ENCODE results near the gene NCK2.

GRCh38 chr2:105874466-105874865 is 129.8 kb downstream of the NCK2 start:
- TF ChIP-seq, protein P1, sequence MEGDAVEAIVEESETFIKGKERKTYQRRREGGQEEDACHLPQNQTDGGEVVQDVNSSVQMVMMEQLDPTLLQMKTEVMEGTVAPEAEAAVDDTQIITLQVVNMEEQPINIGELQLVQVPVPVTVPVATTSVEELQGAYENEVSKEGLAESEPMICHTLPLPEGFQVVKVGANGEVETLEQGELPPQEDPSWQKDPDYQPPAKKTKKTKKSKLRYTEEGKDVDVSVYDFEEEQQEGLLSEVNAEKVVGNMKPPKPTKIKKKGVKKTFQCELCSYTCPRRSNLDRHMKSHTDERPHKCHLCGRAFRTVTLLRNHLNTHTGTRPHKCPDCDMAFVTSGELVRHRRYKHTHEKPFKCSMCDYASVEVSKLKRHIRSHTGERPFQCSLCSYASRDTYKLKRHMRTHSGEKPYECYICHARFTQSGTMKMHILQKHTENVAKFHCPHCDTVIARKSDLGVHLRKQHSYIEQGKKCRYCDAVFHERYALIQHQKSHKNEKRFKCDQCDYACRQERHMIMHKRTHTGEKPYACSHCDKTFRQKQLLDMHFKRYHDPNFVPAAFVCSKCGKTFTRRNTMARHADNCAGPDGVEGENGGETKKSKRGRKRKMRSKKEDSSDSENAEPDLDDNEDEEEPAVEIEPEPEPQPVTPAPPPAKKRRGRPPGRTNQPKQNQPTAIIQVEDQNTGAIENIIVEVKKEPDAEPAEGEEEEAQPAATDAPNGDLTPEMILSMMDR (IDR thresholded peaks at IDR 0.05), result no peak
- no peak for TF ChIP-seq EP300 (IDR thresholded peaks at IDR 0.05)
- no peak for TF ChIP-seq KDM5A (IDR thresholded peaks at IDR 0.05)
- no peak for TF ChIP-seq RNF2 (IDR thresholded peaks at IDR 0.05; ENCODE audit: borderline replicate concordance, low read depth)
- TF ChIP-seq POLR2A (IDR thresholded peaks at IDR 0.05; ENCODE audit: low read length), result no peak
- TF ChIP-seq, protein P2, sequence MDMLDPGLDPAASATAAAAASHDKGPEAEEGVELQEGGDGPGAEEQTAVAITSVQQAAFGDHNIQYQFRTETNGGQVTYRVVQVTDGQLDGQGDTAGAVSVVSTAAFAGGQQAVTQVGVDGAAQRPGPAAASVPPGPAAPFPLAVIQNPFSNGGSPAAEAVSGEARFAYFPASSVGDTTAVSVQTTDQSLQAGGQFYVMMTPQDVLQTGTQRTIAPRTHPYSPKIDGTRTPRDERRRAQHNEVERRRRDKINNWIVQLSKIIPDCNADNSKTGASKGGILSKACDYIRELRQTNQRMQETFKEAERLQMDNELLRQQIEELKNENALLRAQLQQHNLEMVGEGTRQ (IDR thresholded peaks at IDR 0.05), result no peak
- TF ChIP-seq CHD2 (IDR thresholded peaks at IDR 0.05; ENCODE audit: low read length, partially characterized antibody), result no peak
- no peak for TF ChIP-seq FOXS1 (CRISPR knock-in tag; IDR thresholded peaks at IDR 0.05)
- TF ChIP-seq HOXA7 (CRISPR knock-in tag; IDR thresholded peaks at IDR 0.05), result no peak
- no peak for TF ChIP-seq HDAC2 (IDR thresholded peaks at IDR 0.05)
- no peak for TF ChIP-seq REST (IDR thresholded peaks at IDR 0.05)

Measured in A549 (cell line).